ENCODE data around the gene SLC26A2.

DNA sequence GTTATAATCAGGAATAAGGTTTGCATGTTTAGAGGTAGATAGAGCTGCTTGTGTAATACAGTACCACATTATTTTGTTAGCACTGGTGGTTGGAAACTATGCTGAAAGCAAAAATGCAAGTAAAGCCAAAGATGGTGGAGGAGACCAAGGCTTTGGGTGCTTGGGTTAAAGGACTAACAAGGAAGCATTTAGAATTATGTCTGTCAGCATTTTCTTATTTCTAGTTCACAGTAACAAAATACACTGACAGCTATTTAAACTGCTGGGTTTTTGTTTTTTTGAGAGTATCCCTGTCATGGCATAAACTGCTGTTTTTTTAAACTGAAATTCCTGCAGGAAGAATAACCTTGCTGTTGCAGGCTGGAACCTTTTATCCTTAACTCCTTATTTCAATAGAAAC is 46.5 kb downstream of the SLC26A2 start:
- no peak for TF ChIP-seq POLR2A (IDR thresholded peaks at IDR 0.05)
- no peak for TF ChIP-seq CTCF (IDR thresholded peaks at IDR 0.05)
